ENCODE measurements around the gene LMO2.
A peak's percentile ranks its signal among the peaks of the same experiment; 100 is the strongest.
"Not testable (repeated sequence)": the region's sequence is repeated elsewhere in the genome, so short reads cannot be mapped to it uniquely, and the experiment has no call there.

LMO2 gene

GRCh38 chr11:33891714-33892327, at the start of gene LMO2:
Gene LMO2, minus strand, starts transcription at chr11:33892076. Its CDS starts 22,360 bp downstream, at chr11:33869716.
- DNase-seq (ENCODE audit: low spot score): no peak

GRCh38 chr11:33940538-33940815, 48.6 kb upstream of the LMO2 start:
- DNase-seq (ENCODE audit: low spot score): no peak

- peak; percentile 55 for DNase-seq (ENCODE audit: low spot score)
Measured at GRCh38 chr11:33936725-33937604, 45.1 kb upstream of the LMO2 start.

- no peak for DNase-seq (ENCODE audit: low spot score)
Measured at GRCh38 chr11:33935461-33936456, 43.9 kb upstream of the LMO2 start.

GRCh38 chr11:33935005-33935404, 43.1 kb upstream of the LMO2 start:
- DNase-seq (ENCODE audit: low spot score): no peak

- DNase-seq (ENCODE audit: low spot score): no peak
Measured at GRCh38 chr11:33934450-33934849, 42.6 kb upstream of the LMO2 start.

GRCh38 chr11:33933602-33934001, 41.7 kb upstream of the LMO2 start:
- no peak for DNase-seq (ENCODE audit: low spot score)

GRCh38 chr11:33932721-33933120, 40.8 kb upstream of the LMO2 start:
- no peak for DNase-seq (ENCODE audit: low spot score)

- DNase-seq (ENCODE audit: low spot score): not testable (repeated sequence)
Measured at GRCh38 chr11:33931739-33932366, 40.0 kb upstream of the LMO2 start.

- DNase-seq (ENCODE audit: low spot score): peak; percentile 20
Measured at GRCh38 chr11:33931067-33931466, 39.2 kb upstream of the LMO2 start.

- peak; percentile 68 for DNase-seq (ENCODE audit: low spot score)
Measured at GRCh38 chr11:33930317-33931021, 38.6 kb upstream of the LMO2 start.

GRCh38 chr11:33928564-33928963, 36.7 kb upstream of the LMO2 start:
- no peak for DNase-seq (ENCODE audit: low spot score)

- DNase-seq (ENCODE audit: low spot score): no peak
Measured at GRCh38 chr11:33926671-33927552, 35.0 kb upstream of the LMO2 start.

- DNase-seq (ENCODE audit: low spot score): no peak
Measured at GRCh38 chr11:33924341-33924740, 32.5 kb upstream of the LMO2 start.

- DNase-seq (ENCODE audit: low spot score): no peak
Measured at GRCh38 chr11:33923626-33924025, 31.8 kb upstream of the LMO2 start.

GRCh38 chr11:33920838-33921613, 29.1 kb upstream of the LMO2 start:
- no peak for DNase-seq (ENCODE audit: low spot score)

GRCh38 chr11:33919645-33920044, 27.8 kb upstream of the LMO2 start:
- no peak for DNase-seq (ENCODE audit: low spot score)

- not testable (repeated sequence) for DNase-seq (ENCODE audit: low spot score)
Measured at GRCh38 chr11:33917402-33917801, 25.5 kb upstream of the LMO2 start.

- DNase-seq (ENCODE audit: low spot score): no peak
Measured at GRCh38 chr11:33916736-33917135, 24.9 kb upstream of the LMO2 start.

- DNase-seq (ENCODE audit: low spot score): no peak
Measured at GRCh38 chr11:33915526-33915925, 23.6 kb upstream of the LMO2 start.
